GM18909 (cell line): ENCODE data around the gene AEN.

ENCODE experiments used
- ATAC-seq: cut with Tn5 transposase; IDR thresholded peaks from one replicate; pipeline ENCODE4 v1.9.1; 2021; ENCODE audit warnings: mild to moderate bottlenecking; ENCODE audit not compliant: unreplicated experiment, poor library complexity

The AEN gene

DNA sequence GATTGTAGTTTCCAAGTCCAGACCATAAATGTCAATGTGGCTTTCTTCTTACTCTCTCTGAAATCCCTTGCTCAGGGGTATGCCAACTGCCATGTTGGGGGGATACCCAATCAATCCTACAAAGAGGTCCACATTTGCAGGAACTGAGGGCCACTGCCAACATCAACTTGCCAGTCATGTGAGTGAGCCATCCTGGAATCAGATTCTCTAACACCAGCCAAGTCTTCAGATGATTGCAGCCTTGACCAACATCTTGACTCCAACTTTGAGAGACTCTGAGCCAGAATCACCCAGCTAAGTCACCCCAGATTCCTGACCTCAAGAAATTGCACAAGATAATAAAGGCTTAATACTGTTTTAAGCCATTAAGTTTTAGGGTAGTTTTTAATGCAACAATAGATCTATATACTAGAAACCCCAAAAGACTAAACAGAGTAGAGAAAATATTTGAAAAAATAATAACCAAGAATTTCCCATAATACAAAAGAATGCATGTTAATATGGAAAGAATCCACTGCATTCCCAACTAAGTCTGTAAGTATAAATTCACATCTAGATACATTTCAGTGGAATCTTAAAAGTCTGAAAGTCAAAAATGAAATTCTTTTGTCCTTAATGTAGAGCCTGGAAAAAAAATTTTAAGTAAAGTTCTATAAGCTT lies 40.0 kb downstream of the AEN start:
- no peak for ATAC-seq

DNA sequence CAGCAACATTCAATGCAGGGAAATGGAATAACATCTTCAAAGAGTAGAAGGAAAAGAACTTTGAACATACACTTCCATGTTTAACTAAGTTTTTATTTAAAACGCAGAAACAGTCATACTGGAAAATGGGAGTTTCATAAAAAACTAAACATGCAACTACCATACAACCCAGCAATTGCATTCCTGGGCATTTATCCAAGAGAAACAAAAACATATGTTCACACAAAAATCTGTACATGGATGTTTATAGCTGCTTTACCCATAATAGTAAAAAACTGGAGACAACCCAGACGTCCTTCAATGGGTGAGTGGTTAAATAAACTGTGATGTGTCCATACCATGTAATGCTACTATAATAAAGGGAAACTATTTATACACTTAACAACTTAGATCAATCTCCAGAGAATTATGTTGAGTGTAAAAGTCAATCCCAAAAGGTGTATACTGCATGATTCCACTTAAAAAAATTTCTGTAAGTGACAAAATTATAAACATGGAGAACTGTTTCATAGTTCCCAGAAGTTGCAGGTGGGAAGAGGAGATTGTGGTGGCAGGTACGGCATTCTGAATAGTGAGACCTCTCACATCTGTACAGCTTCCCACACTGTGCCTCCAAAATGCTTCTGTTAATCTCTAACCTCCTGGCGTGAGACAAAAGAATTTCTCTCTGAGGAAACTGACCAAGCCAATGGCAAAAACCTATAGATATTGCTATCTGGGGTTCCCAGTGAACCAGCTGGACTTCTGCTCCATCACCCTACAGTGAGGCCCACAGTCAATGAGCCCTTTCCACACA lies 40.8 kb downstream of the AEN start:
- no peak for ATAC-seq

DNA sequence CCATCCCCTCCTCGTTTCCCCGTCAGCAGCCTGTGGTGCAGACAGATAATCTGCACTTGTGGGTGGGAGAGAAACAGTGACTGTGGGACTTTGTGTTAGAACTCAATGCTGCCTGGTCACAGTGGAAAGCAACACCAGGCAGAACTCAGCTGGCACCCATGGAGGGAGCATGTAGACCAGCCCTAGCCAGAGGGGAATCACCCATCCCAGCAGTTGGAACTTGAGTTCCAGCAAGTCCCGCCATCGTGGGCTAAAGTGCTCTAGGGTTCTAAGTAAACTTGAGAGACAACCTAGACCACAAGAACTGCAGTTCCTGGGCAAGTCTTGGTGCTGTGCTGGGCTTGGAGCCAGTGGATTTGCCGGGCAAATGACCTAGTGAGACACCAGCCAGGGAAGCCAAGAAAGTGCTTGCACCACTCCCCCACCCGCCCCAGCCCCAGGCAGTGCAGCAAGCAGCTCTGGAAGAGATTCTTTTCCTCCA lies 42.0 kb downstream of the AEN start:
- no peak for ATAC-seq

- peak; percentile 40 for ATAC-seq
These were observed 43.1 kb downstream of the AEN start for GRCh38 chr15:88664151-88664778.

GRCh38 chr15:88674661-88675060 lies 53.5 kb downstream of the AEN start:
- ATAC-seq = no peak

GRCh38 chr15:88678755-88679154 lies 57.6 kb downstream of the AEN start:
- no peak for ATAC-seq

DNA sequence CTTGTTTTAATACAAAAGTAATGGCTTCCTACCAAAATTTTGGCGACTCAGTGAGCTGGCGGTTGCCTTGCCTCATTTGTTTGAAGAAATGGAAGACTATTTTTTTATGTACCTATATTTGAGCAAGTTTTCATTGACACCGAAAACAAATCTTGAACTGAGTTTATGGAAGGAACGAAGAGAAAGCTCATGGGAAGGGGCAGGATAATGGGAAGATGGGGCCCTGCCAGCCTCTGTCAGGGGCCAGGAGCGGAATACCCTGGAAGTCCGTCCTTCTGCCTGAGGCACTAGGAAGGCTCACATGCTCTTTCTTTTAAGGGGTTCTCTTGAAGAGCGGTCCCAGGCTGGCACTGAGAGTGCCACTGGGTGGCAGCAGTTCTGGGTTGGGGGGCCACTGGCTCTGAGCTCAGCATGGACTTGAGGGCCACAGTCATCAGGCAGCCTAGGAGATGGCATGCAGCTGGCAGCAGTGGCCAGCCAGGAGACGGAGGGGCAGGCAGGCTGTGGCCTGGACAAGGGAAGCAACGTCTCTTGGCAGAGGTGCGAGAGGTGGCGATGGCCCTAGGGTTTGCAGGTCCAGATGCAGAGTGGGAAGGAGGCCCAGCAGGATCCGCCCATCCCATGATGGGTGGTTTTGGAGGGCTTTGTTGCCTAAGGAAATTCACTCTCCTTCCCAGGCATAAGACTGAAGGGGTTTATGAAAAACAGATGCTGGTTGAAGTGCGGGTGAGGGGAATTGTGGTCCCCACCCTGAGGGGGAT lies 59.3 kb downstream of the AEN start:
- no peak for ATAC-seq

GRCh38 chr15:88681610-88682221 lies 60.6 kb downstream of the AEN start:
- ATAC-seq = no peak
